Measurements from ENCODE around the gene XXYLT1.

XXYLT1 gene

GRCh38 chr3:195112361-195112791 lies 158.6 kb downstream of the XXYLT1 start:
- Histone ChIP-seq H3K9me3 (ENCODE audit: control extremely low read depth in 1 of 5, control insufficient read depth in 4 of 5, insufficient read depth in 2 of 5, low read depth in 1 of 5, low read length in 4 of 5) (no peaks in the 10 kb centered on the region), H3K36me3 (ENCODE audit: control insufficient read depth in 4 of 4, insufficient read depth in 4 of 4, low read length in 3 of 4) (peaks cover 0 to 11% (median 3%) of the 10 kb centered on the region in 4 experiments), H3K27ac (ENCODE audit: insufficient read depth in 1 of 2, low read depth in 1 of 2, low read length in 2 of 2, poor library complexity in 1 of 2, severe bottlenecking in 2 of 2) (no peak overlapping the region), H3K4me1 (ENCODE audit: control extremely low read depth in 1 of 4, control insufficient read depth in 4 of 4, insufficient read depth in 4 of 4, low read length in 3 of 4) (peaks cover 9 to 53% (median 41%) of the 10 kb centered on the region in 4 experiments), H3K27me3 (replicated peaks in 2 of 5; ENCODE audit: control insufficient read depth in 4 of 5, insufficient read depth in 5 of 5, low read length in 4 of 5) (no peaks in the 10 kb centered on the region), H3K4me3 (ENCODE audit: control insufficient read depth in 1 of 7, extremely low read depth in 1 of 7, insufficient read depth in 4 of 7, low read depth in 2 of 7, low read length in 6 of 7) (no peak overlapping the region)
- ChIA-PET CTCF (interaction anchor here (1.2 to 2.6 kb wide), 3 partner anchors 10 to 115 kb away, joined by 4 to 10 read pairs (median 7); no protein-coding TSS in a partner anchor), POLR2A (no interaction called here)
- WGBS (ENCODE audit: insufficient coverage) = 93% methylated on average over 6 of the region's 22 CpGs
- DNase-seq = no peak

- WGBS (ENCODE audit: insufficient coverage) = 97% methylated on average over 7 of the region's 9 CpGs
- peaks cover 0 to 11% (median 3%) of the 10 kb centered on the region in 4 experiments for H3K36me3 ChIP-seq (ENCODE audit: control insufficient read depth in 4 of 4, insufficient read depth in 4 of 4, low read length in 3 of 4)
- CTCF ChIA-PET = interaction anchor here (1.2 to 2.6 kb wide), 3 partner anchors 11 to 115 kb away, joined by 4 to 10 read pairs (median 7); no protein-coding TSS in a partner anchor
- DNase-seq = no peak
- H3K4me3 ChIP-seq (ENCODE audit: control insufficient read depth in 1 of 7, extremely low read depth in 1 of 7, insufficient read depth in 4 of 7, low read depth in 2 of 7, low read length in 6 of 7) = no peak overlapping the region
- POLR2A ChIA-PET = no interaction called here
- no peak overlapping the region for H3K27ac ChIP-seq (ENCODE audit: insufficient read depth in 1 of 2, low read depth in 1 of 2, low read length in 2 of 2, poor library complexity in 1 of 2, severe bottlenecking in 2 of 2)
- H3K27me3 ChIP-seq (replicated peaks in 2 of 5; ENCODE audit: control insufficient read depth in 4 of 5, insufficient read depth in 5 of 5, low read length in 4 of 5) = no peaks in the 10 kb centered on the region
- H3K9me3 ChIP-seq (ENCODE audit: control extremely low read depth in 1 of 5, control insufficient read depth in 4 of 5, insufficient read depth in 2 of 5, low read depth in 1 of 5, low read length in 4 of 5) = no peaks in the 10 kb centered on the region
- H3K4me1 ChIP-seq (ENCODE audit: control extremely low read depth in 1 of 4, control insufficient read depth in 4 of 4, insufficient read depth in 4 of 4, low read length in 3 of 4) = peaks cover 4 to 49% (median 37%) of the 10 kb centered on the region in 4 experiments
Measured at GRCh38 chr3:195111766-195112165, 159.2 kb downstream of the XXYLT1 start.

GRCh38 chr3:195111319-195111705 lies 159.6 kb downstream of the XXYLT1 start:
- ChIA-PET CTCF (interaction anchor here (1.2 to 2.6 kb wide), 3 partner anchors 11 to 116 kb away, joined by 4 to 10 read pairs (median 7); no protein-coding TSS in a partner anchor), POLR2A (interaction anchor here (0.9 kb wide), 1 partner anchor 65 kb away, joined by 4 read pairs; no protein-coding TSS in a partner anchor)
- Histone ChIP-seq H3K4me3 (ENCODE audit: control insufficient read depth in 1 of 7, extremely low read depth in 1 of 7, insufficient read depth in 4 of 7, low read depth in 2 of 7, low read length in 6 of 7) (no peak overlapping the region), H3K36me3 (ENCODE audit: control insufficient read depth in 4 of 4, insufficient read depth in 4 of 4, low read length in 3 of 4) (peaks cover 0 to 11% (median 3%) of the 10 kb centered on the region in 4 experiments), H3K9me3 (ENCODE audit: control extremely low read depth in 1 of 5, control insufficient read depth in 4 of 5, insufficient read depth in 2 of 5, low read depth in 1 of 5, low read length in 4 of 5) (no peaks in the 10 kb centered on the region), H3K4me1 (ENCODE audit: control extremely low read depth in 1 of 4, control insufficient read depth in 4 of 4, insufficient read depth in 4 of 4, low read length in 3 of 4) (peaks cover under 1 to 48% (median 36%) of the 10 kb centered on the region in 4 experiments), H3K27me3 (replicated peaks in 2 of 5; ENCODE audit: control insufficient read depth in 4 of 5, insufficient read depth in 5 of 5, low read length in 4 of 5) (no peaks in the 10 kb centered on the region), H3K27ac (ENCODE audit: insufficient read depth in 1 of 2, low read depth in 1 of 2, low read length in 2 of 2, poor library complexity in 1 of 2, severe bottlenecking in 2 of 2) (no peak overlapping the region)
- peak in 1 of 3 donors; percentile 10 for DNase-seq
- 91% methylated on average over 7 of the region's 9 CpGs for WGBS (ENCODE audit: insufficient coverage)

- Histone ChIP-seq H3K9me3 (ENCODE audit: control extremely low read depth in 1 of 5, control insufficient read depth in 4 of 5, insufficient read depth in 2 of 5, low read depth in 1 of 5, low read length in 4 of 5) (no peaks in the 10 kb centered on the region), H3K27ac (ENCODE audit: insufficient read depth in 1 of 2, low read depth in 1 of 2, low read length in 2 of 2, poor library complexity in 1 of 2, severe bottlenecking in 2 of 2) (no peak overlapping the region), H3K4me3 (ENCODE audit: control insufficient read depth in 1 of 7, extremely low read depth in 1 of 7, insufficient read depth in 4 of 7, low read depth in 2 of 7, low read length in 6 of 7) (no peak overlapping the region), H3K27me3 (replicated peaks in 2 of 5; ENCODE audit: control insufficient read depth in 4 of 5, insufficient read depth in 5 of 5, low read length in 4 of 5) (no peaks in the 10 kb centered on the region), H3K4me1 (ENCODE audit: control extremely low read depth in 1 of 4, control insufficient read depth in 4 of 4, insufficient read depth in 4 of 4, low read length in 3 of 4) (peaks cover 0 to 43% (median 32%) of the 10 kb centered on the region in 4 experiments), H3K36me3 (ENCODE audit: control insufficient read depth in 4 of 4, insufficient read depth in 4 of 4, low read length in 3 of 4) (peaks cover 0 to 11% (median 3%) of the 10 kb centered on the region in 4 experiments)
- 31% methylated on average over 10 of the region's 14 CpGs for WGBS (ENCODE audit: insufficient coverage)
- ChIA-PET CTCF (interaction anchor here (2.6 kb wide), 1 partner anchor 15 kb away, joined by 7 read pairs; no protein-coding TSS in a partner anchor), POLR2A (interaction anchor here (0.9 kb wide), 1 partner anchor 66 kb away, joined by 4 read pairs; no protein-coding TSS in a partner anchor)
- DNase-seq = peak in 2 of 3 donors; percentile 87 to 89
Measured at GRCh38 chr3:195110647-195111318, 160.2 kb downstream of the XXYLT1 start.

- POLR2A ChIA-PET = no interaction called here
Measured at GRCh38 chr3:195109098-195109657, 161.8 kb downstream of the XXYLT1 start.

GRCh38 chr3:195107593-195107992 lies 163.4 kb downstream of the XXYLT1 start:
- H3K27ac ChIP-seq (ENCODE audit: insufficient read depth in 1 of 2, low read depth in 1 of 2, low read length in 2 of 2, poor library complexity in 1 of 2, severe bottlenecking in 2 of 2) = no peak overlapping the region
- 84% methylated on average over 6 of the region's 8 CpGs for WGBS (ENCODE audit: insufficient coverage)
- H3K9me3 ChIP-seq (ENCODE audit: control extremely low read depth in 1 of 5, control insufficient read depth in 4 of 5, insufficient read depth in 2 of 5, low read depth in 1 of 5, low read length in 4 of 5) = no peaks in the 10 kb centered on the region
- no peak for DNase-seq
- ChIA-PET CTCF (interaction anchor here (0.8 to 5.6 kb wide), 16 partner anchors 8 to 425 kb away, joined by 3 to 35 read pairs (median 5); no protein-coding TSS in a partner anchor), POLR2A (no interaction called here)
- peaks cover 0 to 37% (median 25%) of the 10 kb centered on the region in 4 experiments for H3K4me1 ChIP-seq (ENCODE audit: control extremely low read depth in 1 of 4, control insufficient read depth in 4 of 4, insufficient read depth in 4 of 4, low read length in 3 of 4)
- no peaks in the 10 kb centered on the region for H3K27me3 ChIP-seq (replicated peaks in 2 of 5; ENCODE audit: control insufficient read depth in 4 of 5, insufficient read depth in 5 of 5, low read length in 4 of 5)
- no peak overlapping the region for H3K4me3 ChIP-seq (ENCODE audit: control insufficient read depth in 1 of 7, extremely low read depth in 1 of 7, insufficient read depth in 4 of 7, low read depth in 2 of 7, low read length in 6 of 7)
- H3K36me3 ChIP-seq (ENCODE audit: control insufficient read depth in 4 of 4, insufficient read depth in 4 of 4, low read length in 3 of 4) = peaks cover 0 to 11% (median 1%) of the 10 kb centered on the region in 4 experiments

More at GRCh38 chr3:195109098-195109657, 161.8 kb downstream of the XXYLT1 start:
- CTCF ChIA-PET = interaction anchor here (0.6 to 5.6 kb wide), 9 partner anchors 10 to 438 kb away, joined by 3 to 35 read pairs (median 4); partner anchors contain the start of gene LSG1
- no peak overlapping the region for H3K4me3 ChIP-seq (ENCODE audit: control insufficient read depth in 1 of 7, extremely low read depth in 1 of 7, insufficient read depth in 4 of 7, low read depth in 2 of 7, low read length in 6 of 7)
- H3K27ac ChIP-seq (ENCODE audit: insufficient read depth in 1 of 2, low read depth in 1 of 2, low read length in 2 of 2, poor library complexity in 1 of 2, severe bottlenecking in 2 of 2) = no peak overlapping the region
- H3K27me3 ChIP-seq (replicated peaks in 2 of 5; ENCODE audit: control insufficient read depth in 4 of 5, insufficient read depth in 5 of 5, low read length in 4 of 5) = no peaks in the 10 kb centered on the region
- H3K36me3 ChIP-seq (ENCODE audit: control insufficient read depth in 4 of 4, insufficient read depth in 4 of 4, low read length in 3 of 4) = peaks cover 0 to 11% (median 1%) of the 10 kb centered on the region in 4 experiments
- H3K4me1 ChIP-seq (ENCODE audit: control extremely low read depth in 1 of 4, control insufficient read depth in 4 of 4, insufficient read depth in 4 of 4, low read length in 3 of 4) = peaks cover 0 to 28% (median 25%) of the 10 kb centered on the region in 4 experiments
- WGBS (ENCODE audit: insufficient coverage) = 94% methylated on average over 10 of the region's 10 CpGs
- DNase-seq = no peak
- H3K9me3 ChIP-seq (ENCODE audit: control extremely low read depth in 1 of 5, control insufficient read depth in 4 of 5, insufficient read depth in 2 of 5, low read depth in 1 of 5, low read length in 4 of 5) = no peaks in the 10 kb centered on the region
